Body of pancreas (tissue), 4 donors: Measurements from ENCODE around the gene GSTK1. TPM values are rescaled to one million over a fixed set of nuclear protein-coding genes. Genes with fewer than 3 reads are reported as not detected.

Experiments
- ATAC-seq: fragments of 150-250 bp; one replicate; pipeline ENCODE4 v1.9.1; 2016
- DNase-seq, 4 donors: peaks; one replicate each; pipeline ENCODE4 v3.0.0-alpha.2; 2019
- H3K27ac ChIP-seq, 4 donors: fragments of 200-600 bp; sonication (generic); 1 replicate in 3 of 4; 2 replicates in 1 of 4; pipeline versions ENCODE4 v1.5.1 to v1.6.1; 2016 to 2019; ENCODE audit warnings: mild to moderate bottlenecking in 1 of 4, mixed read lengths in 1 of 4, moderate library complexity in 1 of 4
- H3K27me3 ChIP-seq, 2 donors: fragments of 200-600 bp; sonication (generic); one replicate each; pipeline ENCODE4 v1.6.0; 2016; ENCODE audit warnings: mild to moderate bottlenecking in 1 of 2
- H3K36me3 ChIP-seq, 2 donors: fragments of 200-600 bp; sonication (generic); replicated peaks in 1 of 2; 2 replicates each; pipeline ENCODE4 v1.5.1; 2016; ENCODE audit warnings: low read depth in 2 of 2; ENCODE audit not compliant: insufficient read depth in 1 of 2
- H3K4me1 ChIP-seq: fragments of 200-600 bp; sonication (generic); one replicate; pipeline ENCODE4 v1.6.0; 2016
- H3K4me3 ChIP-seq, 2 donors: fragments of 200-600 bp; sonication (generic); 1 replicate in 1 of 2; 2 replicates in 1 of 2; pipeline ENCODE4 v1.5.1; 2016 to 2019
- H3K9me3 ChIP-seq, 3 donors: fragments of 200-600 bp; sonication (generic); 1 replicate in 2 of 3; 2 replicates in 1 of 3; pipeline ENCODE4 v1.5.1; 2016
- CTCF ChIP-seq, 7 experiments: fragments of 450-650 bp in 4 of 7; fragments of 200-600 bp in 3 of 7; sonication (generic) in 3 of 7; IDR thresholded peaks; one replicate each; pipeline ENCODE4 v1.5.1; 2016 to 2019; ENCODE audit warnings: antibody characterized with exemption in 7 of 7
- POLR2A ChIP-seq, 3 donors: fragments of 450-650 bp; IDR thresholded peaks; one replicate each; pipeline ENCODE4 v1.6.1; 2016; ENCODE audit warnings: antibody characterized with exemption in 3 of 3, mild to moderate bottlenecking in 2 of 3
- WGBS, 2 donors: methylation state at CpG; one replicate each; pipeline ENCODE4 v1.1.5; 2017; 5-methylcytosine and 5-hydroxymethylcytosine counted together
- intact Hi-C: fragments of 100-400 bp; cut with DNase I; formaldehyde crosslinking; loops from one replicate; pipeline ENCODE4 v1.15.1; 2023
- total RNA-seq, 2 donors: library from RNA; depleted of rRNA; stranded (reverse); fragments of >200 nt; gene quantifications; one replicate each; pipeline ENCODE4 v1.1.0, GENCODE V29; 2016

Gene GSTK1
- total RNA-seq, 2 donors from 2014 or later = 75.8 to 109 TPM

- intact Hi-C loops = no loop called here
These were observed 6.9 kb upstream of the GSTK1 start for GRCh38 chr7:143256325-143256724.

GRCh38 chr7:143256932-143257331 is 6.3 kb upstream of the GSTK1 start:
- no peak for DNase-seq
- ATAC-seq = no peak
- Histone ChIP-seq H3K4me3 (no peak overlapping the region), H3K27me3 (no peaks in the 10 kb centered on the region), H3K36me3 (no peaks in the 10 kb centered on the region), H3K4me1 (peaks cover 20% of the 10 kb centered on the region), H3K9me3 (no peaks in the 10 kb centered on the region), H3K27ac (no peak overlapping the region)
- 73 to 79% methylated on average over 4 of the region's 4 CpGs for WGBS, 2 donors
- intact Hi-C loops = no loop called here
- TF ChIP-seq POLR2A (IDR thresholded peaks at IDR 0.05) = no peak
- no peak for TF ChIP-seq CTCF (IDR thresholded peaks at IDR 0.05)

More at GRCh38 chr7:143256325-143256724, 6.9 kb upstream of the GSTK1 start:
- Histone ChIP-seq H3K4me1 (peaks cover 20% of the 10 kb centered on the region), H3K9me3 (no peaks in the 10 kb centered on the region), H3K27ac (no peak overlapping the region), H3K4me3 (no peak overlapping the region), H3K36me3 (no peaks in the 10 kb centered on the region), H3K27me3 (no peaks in the 10 kb centered on the region)
- WGBS, 2 donors = 85 to 87% methylated on average over 3 of the region's 3 CpGs
- TF ChIP-seq POLR2A (IDR thresholded peaks at IDR 0.05) = no peak
- TF ChIP-seq CTCF (IDR thresholded peaks at IDR 0.05) = no peak
- no peak for ATAC-seq
- DNase-seq = no peak

- no peak for TF ChIP-seq POLR2A (IDR thresholded peaks at IDR 0.05)
- no peak for TF ChIP-seq CTCF (IDR thresholded peaks at IDR 0.05)
- ATAC-seq (no peak), DNase-seq (no peak)
- intact Hi-C loops = no loop called here
- WGBS, 2 donors = 79 to 81% methylated on average over 5 of the region's 5 CpGs
- Histone ChIP-seq H3K27me3 (no peaks in the 10 kb centered on the region), H3K36me3 (no peaks in the 10 kb centered on the region), H3K27ac (no peak overlapping the region), H3K9me3 (no peaks in the 10 kb centered on the region), H3K4me3 (no peak overlapping the region), H3K4me1 (peaks cover 20% of the 10 kb centered on the region)
These were observed 5.7 kb upstream of the GSTK1 start for GRCh38 chr7:143257501-143257900.

- ATAC-seq = peak; percentile 40
These were observed 4.4 kb upstream of the GSTK1 start for GRCh38 chr7:143258831-143259230.

More at GRCh38 chr7:143258831-143259230, 4.4 kb upstream of the GSTK1 start:
- no peaks in the 10 kb centered on the region for H3K36me3 ChIP-seq
- H3K4me1 ChIP-seq = peaks cover 25% of the 10 kb centered on the region
- peak in 2 of 4 donors; percentile 37 to 45 for DNase-seq
- intact Hi-C loops = no loop called here
- 5% methylated on average over 2 of the region's 2 CpGs for WGBS, 2 donors
- H3K9me3 ChIP-seq = no peaks in the 10 kb centered on the region
- peak overlapping the region; percentile 2 to 59 (median 24) for H3K27ac ChIP-seq
- H3K4me3 ChIP-seq = no peak overlapping the region
- TF ChIP-seq CTCF (IDR thresholded peaks at IDR 0.05) (no peak), POLR2A (IDR thresholded peaks at IDR 0.05) (no peak)
- H3K27me3 ChIP-seq = no peaks in the 10 kb centered on the region
